Natural killer cell (primary cell): ENCODE measurements around the gene PTH2. TPM values are rescaled to one million over a fixed set of nuclear protein-coding genes. Genes with fewer than 3 reads are reported as not detected.

Experiments
- ATAC-seq, 3 donors: fragments of 150-1000 bp in 2 of 3; fragments of 200-7000 bp in 1 of 3; cut with Tn5 transposase; 1 replicate in 1 of 3; 2 replicates in 2 of 3; pipeline ENCODE4 v1.10.0; 2021; ENCODE audit warnings: mild to moderate bottlenecking in 2 of 3, moderate library complexity in 2 of 3
- DNase-seq, 2 donors: peaks; one replicate each; pipeline versions ENCODE4 v3.0.0 to v3.0.0-alpha.2; 2013 to 2021; ENCODE audit warnings: mixed read lengths in 1 of 2
- H3K27ac ChIP-seq: one replicate; pipeline ENCODE4 v1.5.1; 2013; ENCODE audit warnings: mild to moderate bottlenecking, low read length
- H3K27me3 ChIP-seq: one replicate; pipeline ENCODE4 v1.6.1; 2013; ENCODE audit warnings: low read length; ENCODE audit not compliant: control insufficient read depth, insufficient read depth
- H3K36me3 ChIP-seq: one replicate; pipeline ENCODE4 v1.6.1; 2013; ENCODE audit warnings: low read length; ENCODE audit not compliant: control insufficient read depth, insufficient read depth
- H3K4me1 ChIP-seq: one replicate; pipeline ENCODE4 v1.6.1; 2013; ENCODE audit warnings: low read length; ENCODE audit not compliant: control insufficient read depth, insufficient read depth
- H3K4me3 ChIP-seq: one replicate; pipeline ENCODE4 v1.5.1; 2013; ENCODE audit warnings: low read length
- H3K9me3 ChIP-seq: one replicate; pipeline ENCODE4 v1.6.1; 2013; ENCODE audit warnings: low read length; ENCODE audit not compliant: control insufficient read depth, insufficient read depth
- H3K27ac Mint-ChIP-seq, 2 donors: one replicate each; pipeline ENCODE4 v1.8.0; 2022; ENCODE audit warnings: mild to moderate bottlenecking in 2 of 2, mixed read lengths in 2 of 2, moderate library complexity in 1 of 2
- H3K27me3 Mint-ChIP-seq, 2 donors: one replicate each; pipeline ENCODE4 v1.8.0; 2022; ENCODE audit warnings: low read depth in 2 of 2, mixed read lengths in 2 of 2
- H3K36me3 Mint-ChIP-seq: one replicate; pipeline ENCODE4 v1.8.0; 2022; ENCODE audit warnings: mixed read lengths
- H3K4me1 Mint-ChIP-seq, 2 donors: one replicate each; pipeline ENCODE4 v1.8.0; 2022; ENCODE audit warnings: mixed read lengths in 2 of 2
- H3K4me3 Mint-ChIP-seq: one replicate; pipeline ENCODE4 v1.8.0; 2022; ENCODE audit warnings: mild to moderate bottlenecking, moderate library complexity, mixed read lengths
- H3K9me3 Mint-ChIP-seq, 2 donors: one replicate each; pipeline ENCODE4 v1.8.0; 2022; ENCODE audit warnings: mixed read lengths in 2 of 2
- WGBS: methylation state at CpG from one replicate; pipeline ENCODE4 v1.1.7; 2013; ENCODE audit warnings: missing lambda C conversion rate; ENCODE audit not compliant: insufficient coverage; 5-methylcytosine and 5-hydroxymethylcytosine counted together
- intact Hi-C: fragments of 100-400 bp; cut with micrococcal nuclease; formaldehyde crosslinking; loops from one replicate; pipeline ENCODE4 v1.14.2; 2022
- total RNA-seq, 4 donors: library from RNA; stranded (reverse); fragments of 120-200 nt in 1 of 4; gene quantifications; one replicate each; pipeline versions ENCODE4 v1.2.3 to v1.2.4, GENCODE V29; 2013 to 2022
- TF ChIP-seq, protein P1 (sequence below): fragments of 200-600 bp; IDR thresholded peaks from one replicate; pipeline ENCODE4 v1.8.0; 2022; ENCODE audit warnings: antibody characterized with exemption

Gene PTH2
- total RNA-seq, 3 donors from 2014 or later (not counting 1 experiment from before 2014, with no cell fraction given), result not detected

DNA sequence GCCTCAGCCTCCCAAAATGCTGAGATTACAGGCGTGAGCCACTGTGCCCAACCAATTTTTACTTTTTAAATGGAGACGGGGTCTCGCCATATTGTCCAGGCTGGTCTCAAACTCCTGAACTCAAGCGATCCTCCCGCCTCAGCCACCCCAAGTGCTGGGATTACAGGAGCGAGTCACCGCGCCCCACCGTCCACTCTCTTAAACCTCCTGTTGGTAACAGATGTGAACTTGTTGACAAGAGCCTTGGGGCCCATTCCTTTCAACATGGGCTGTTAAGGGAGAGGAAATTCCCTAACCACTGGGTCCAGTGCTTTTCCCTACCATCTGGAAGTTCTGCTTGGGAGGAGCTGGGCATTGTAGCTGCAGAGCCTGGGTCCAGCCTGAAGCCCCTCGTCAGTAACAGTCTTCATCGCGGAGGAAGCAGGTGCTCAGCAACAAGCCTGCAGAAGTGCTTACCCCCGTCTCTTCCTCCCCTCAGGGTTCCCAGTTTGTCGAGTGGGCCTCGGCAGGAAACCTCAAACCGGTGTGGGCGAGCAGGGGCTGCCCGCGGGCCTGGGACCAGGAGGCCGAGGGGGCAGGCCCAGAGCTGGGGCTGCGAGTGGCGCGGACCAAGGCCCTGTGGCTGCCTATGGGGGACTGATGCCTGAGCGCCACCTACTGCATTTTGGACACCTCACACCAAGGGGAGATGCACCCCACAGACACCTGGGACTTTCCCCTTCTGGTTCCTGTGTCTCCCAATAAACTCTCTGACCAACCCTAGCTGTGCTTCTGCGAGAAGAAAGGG lies 46.8 kb upstream of the PTH2 start:
- peak overlapping the region; percentile 84 for H3K4me3 Mint-ChIP-seq
- H3K4me3 ChIP-seq, result no peak overlapping the region
- WGBS, result 10% methylated on average over 21 of the region's 25 CpGs
- intact Hi-C loops, result loop anchor here (1.0 kb wide), 4 partner anchors 17 to 135 kb away; partner anchors contain the start of genes ALDH16A1 and CD37
- peaks cover 23 to 48% of the 10 kb centered on the region in 2 donors for H3K4me1 Mint-ChIP-seq
- peak; percentile 61 to 79 (median 75) for ATAC-seq
- peak overlapping the region; percentile 92 to 97 for H3K27ac Mint-ChIP-seq
- no peaks in the 10 kb centered on the region for H3K9me3 Mint-ChIP-seq
- no peaks in the 10 kb centered on the region for H3K27me3 ChIP-seq
- peaks cover 67% of the 10 kb centered on the region for H3K4me1 ChIP-seq
- H3K27me3 Mint-ChIP-seq, result no peaks in the 10 kb centered on the region
- peak; percentile 83 to 95 for DNase-seq
- peaks cover 7% of the 10 kb centered on the region for H3K36me3 ChIP-seq
- H3K9me3 ChIP-seq, result no peaks in the 10 kb centered on the region
- peak overlapping the region; percentile 97 for H3K27ac ChIP-seq
- no peaks in the 10 kb centered on the region for H3K36me3 Mint-ChIP-seq
- TF ChIP-seq, protein P1, sequence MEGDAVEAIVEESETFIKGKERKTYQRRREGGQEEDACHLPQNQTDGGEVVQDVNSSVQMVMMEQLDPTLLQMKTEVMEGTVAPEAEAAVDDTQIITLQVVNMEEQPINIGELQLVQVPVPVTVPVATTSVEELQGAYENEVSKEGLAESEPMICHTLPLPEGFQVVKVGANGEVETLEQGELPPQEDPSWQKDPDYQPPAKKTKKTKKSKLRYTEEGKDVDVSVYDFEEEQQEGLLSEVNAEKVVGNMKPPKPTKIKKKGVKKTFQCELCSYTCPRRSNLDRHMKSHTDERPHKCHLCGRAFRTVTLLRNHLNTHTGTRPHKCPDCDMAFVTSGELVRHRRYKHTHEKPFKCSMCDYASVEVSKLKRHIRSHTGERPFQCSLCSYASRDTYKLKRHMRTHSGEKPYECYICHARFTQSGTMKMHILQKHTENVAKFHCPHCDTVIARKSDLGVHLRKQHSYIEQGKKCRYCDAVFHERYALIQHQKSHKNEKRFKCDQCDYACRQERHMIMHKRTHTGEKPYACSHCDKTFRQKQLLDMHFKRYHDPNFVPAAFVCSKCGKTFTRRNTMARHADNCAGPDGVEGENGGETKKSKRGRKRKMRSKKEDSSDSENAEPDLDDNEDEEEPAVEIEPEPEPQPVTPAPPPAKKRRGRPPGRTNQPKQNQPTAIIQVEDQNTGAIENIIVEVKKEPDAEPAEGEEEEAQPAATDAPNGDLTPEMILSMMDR, result peak; percentile 70

DNA sequence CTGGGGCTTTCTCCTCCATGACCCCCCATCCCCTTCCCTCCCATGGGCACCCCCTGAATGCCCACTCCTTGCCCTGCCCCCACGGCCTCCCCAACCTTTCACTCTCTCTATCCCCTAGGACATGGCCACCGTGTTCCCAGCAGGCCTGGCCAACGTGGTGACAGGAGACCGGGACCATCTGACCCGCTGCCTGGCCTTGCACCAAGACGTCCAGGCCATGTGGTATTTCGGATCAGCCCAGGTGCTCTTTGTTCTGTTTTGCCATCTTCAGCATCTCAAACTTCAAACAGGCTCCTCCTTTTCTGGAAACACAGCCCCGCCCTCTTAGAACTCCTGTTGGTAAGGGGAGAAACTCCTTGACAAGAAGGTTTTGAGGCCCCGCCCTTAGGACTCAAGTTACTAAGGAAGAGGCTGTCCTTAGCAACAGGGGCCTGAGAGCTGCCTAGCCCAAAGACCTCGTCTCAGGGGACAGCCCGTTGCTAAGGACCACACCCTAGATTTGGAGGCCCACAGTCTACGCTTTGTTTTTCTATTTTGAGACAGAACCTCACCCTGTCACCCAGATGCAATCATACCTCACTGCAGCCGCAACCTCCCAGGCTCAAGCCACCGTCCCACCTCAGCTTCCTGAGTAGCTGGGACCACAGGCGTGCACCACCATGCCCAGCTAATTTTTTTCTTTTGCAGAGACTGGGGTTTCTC lies 45.7 kb upstream of the PTH2 start:
- peak overlapping the region; percentile 92 to 97 for H3K27ac Mint-ChIP-seq
- no peak overlapping the region for H3K4me3 ChIP-seq
- H3K36me3 ChIP-seq, result peaks cover 18% of the 10 kb centered on the region
- peak overlapping the region; percentile 97 for H3K27ac ChIP-seq
- H3K27me3 ChIP-seq, result no peaks in the 10 kb centered on the region
- no peaks in the 10 kb centered on the region for H3K27me3 Mint-ChIP-seq
- H3K4me3 Mint-ChIP-seq, result peak overlapping the region; percentile 86
- H3K36me3 Mint-ChIP-seq, result no peaks in the 10 kb centered on the region
- ATAC-seq (peak; percentile 64 to 87 (median 72)), DNase-seq (peak; percentile 81 to 97)
- H3K9me3 Mint-ChIP-seq, result no peaks in the 10 kb centered on the region
- intact Hi-C loops, result loop anchor here (1.0 kb wide), 1 partner anchor 16 kb away; the partner anchor contains the start of gene ALDH16A1
- peaks cover 60% of the 10 kb centered on the region for H3K4me1 ChIP-seq
- 30% methylated on average over 15 of the region's 15 CpGs for WGBS
- peaks cover 21 to 37% of the 10 kb centered on the region in 2 donors for H3K4me1 Mint-ChIP-seq
- TF ChIP-seq, protein P1, result no peak
- no peaks in the 10 kb centered on the region for H3K9me3 ChIP-seq

DNA sequence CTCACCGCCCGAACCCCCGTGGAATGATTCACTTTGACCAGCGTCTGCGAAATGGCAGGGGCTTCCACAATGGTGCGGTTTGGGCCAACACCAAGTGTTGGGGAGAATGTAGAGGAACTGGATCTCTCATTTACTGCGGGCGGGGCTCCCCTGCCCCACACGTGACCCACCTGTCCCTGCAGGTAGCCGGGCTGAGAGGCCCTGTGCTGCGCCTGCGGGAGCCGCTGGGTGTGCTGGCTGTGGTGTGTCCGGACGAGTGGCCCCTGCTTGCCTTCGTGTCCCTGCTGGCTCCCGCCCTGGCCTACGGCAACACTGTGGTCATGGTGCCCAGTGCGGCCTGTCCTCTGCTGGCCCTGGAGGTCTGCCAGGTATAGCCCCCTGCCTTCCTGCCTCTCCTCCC lies 45.0 kb upstream of the PTH2 start:
- TF ChIP-seq, protein P1, result no peak
- peaks cover 21 to 34% of the 10 kb centered on the region in 2 donors for H3K4me1 Mint-ChIP-seq
- no peak overlapping the region for H3K4me3 Mint-ChIP-seq
- DNase-seq (no peak), ATAC-seq (no peak)
- no peaks in the 10 kb centered on the region for H3K9me3 Mint-ChIP-seq
- no peaks in the 10 kb centered on the region for H3K9me3 ChIP-seq
- 95% methylated on average over 19 of the region's 19 CpGs for WGBS
- H3K36me3 ChIP-seq, result peaks cover 20% of the 10 kb centered on the region
- H3K27ac Mint-ChIP-seq, result peak overlapping the region; percentile 92 to 97
- H3K27ac ChIP-seq, result peak overlapping the region; percentile 97
- H3K4me3 ChIP-seq, result no peak overlapping the region
- peaks cover 53% of the 10 kb centered on the region for H3K4me1 ChIP-seq
- intact Hi-C loops, result no loop called here
- no peaks in the 10 kb centered on the region for H3K27me3 ChIP-seq
- H3K36me3 Mint-ChIP-seq, result no peaks in the 10 kb centered on the region
- H3K27me3 Mint-ChIP-seq, result no peaks in the 10 kb centered on the region
